GM12873 (cell line): ENCODE data around the gene RAB37.

Experiments
- TF ChIP-seq, protein P1 (sequence below): IDR thresholded peaks from 2 replicates; pipeline ENCODE4 v1.5.1; 2012; ENCODE audit warnings: low read depth, mild to moderate bottlenecking, moderate library complexity, low read length, control low read depth; ENCODE audit not compliant: insufficient read depth; ENCODE audit errors: missing control alignments

The RAB37 gene

DNA sequence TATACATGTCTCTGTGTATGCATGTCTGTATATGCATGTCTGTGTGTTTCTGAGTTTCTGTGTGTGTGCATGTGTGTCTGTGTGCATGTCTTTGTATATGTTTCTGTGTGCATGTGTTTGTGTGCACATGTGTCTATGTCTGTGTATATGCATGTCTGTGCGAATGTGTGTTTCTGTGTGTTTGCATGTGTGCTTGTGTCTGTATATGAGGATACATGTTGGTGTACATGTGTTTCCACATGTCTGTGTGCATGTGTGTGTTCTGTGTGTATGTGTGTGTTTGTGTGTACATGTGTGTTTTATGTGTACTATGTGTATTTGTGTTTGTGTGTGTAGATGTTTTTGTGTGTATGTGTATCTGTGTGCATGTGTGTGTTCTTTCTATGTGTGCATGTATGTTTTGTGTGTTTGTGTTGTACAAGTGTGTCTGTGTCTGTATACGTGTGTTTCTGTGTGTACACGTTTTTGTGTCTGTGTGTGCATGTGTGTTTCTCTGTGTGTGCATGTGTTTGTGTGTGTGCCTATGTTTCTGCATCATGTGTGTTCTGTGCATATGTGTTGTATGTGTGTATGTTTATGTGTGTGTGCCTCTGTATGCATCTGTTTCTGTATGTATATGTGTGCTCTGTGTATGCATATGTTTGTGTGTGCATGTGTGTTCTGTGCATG, 8.9 kb upstream of the RAB37 start:
- TF ChIP-seq, protein P1, sequence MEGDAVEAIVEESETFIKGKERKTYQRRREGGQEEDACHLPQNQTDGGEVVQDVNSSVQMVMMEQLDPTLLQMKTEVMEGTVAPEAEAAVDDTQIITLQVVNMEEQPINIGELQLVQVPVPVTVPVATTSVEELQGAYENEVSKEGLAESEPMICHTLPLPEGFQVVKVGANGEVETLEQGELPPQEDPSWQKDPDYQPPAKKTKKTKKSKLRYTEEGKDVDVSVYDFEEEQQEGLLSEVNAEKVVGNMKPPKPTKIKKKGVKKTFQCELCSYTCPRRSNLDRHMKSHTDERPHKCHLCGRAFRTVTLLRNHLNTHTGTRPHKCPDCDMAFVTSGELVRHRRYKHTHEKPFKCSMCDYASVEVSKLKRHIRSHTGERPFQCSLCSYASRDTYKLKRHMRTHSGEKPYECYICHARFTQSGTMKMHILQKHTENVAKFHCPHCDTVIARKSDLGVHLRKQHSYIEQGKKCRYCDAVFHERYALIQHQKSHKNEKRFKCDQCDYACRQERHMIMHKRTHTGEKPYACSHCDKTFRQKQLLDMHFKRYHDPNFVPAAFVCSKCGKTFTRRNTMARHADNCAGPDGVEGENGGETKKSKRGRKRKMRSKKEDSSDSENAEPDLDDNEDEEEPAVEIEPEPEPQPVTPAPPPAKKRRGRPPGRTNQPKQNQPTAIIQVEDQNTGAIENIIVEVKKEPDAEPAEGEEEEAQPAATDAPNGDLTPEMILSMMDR: no peak

DNA sequence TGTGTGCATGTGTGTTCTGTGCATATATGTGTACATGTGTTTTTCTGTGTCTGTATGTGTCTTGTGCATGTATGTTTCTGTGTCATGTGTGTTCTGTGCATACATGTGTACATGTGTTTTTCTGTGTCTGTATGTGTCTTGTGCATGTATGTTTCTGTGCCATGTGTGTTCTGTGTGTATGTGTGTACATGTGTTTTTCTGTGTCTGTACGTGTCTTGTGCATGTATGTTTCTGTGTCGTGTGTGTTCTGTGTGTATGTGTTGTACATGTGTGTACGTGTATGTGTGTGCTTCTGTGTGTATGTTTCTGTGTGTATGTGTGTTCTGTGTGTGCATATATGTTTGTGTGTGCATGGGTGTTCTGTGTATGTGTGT, 8.4 kb upstream of the RAB37 start:
- TF ChIP-seq, protein P1: no peak

DNA sequence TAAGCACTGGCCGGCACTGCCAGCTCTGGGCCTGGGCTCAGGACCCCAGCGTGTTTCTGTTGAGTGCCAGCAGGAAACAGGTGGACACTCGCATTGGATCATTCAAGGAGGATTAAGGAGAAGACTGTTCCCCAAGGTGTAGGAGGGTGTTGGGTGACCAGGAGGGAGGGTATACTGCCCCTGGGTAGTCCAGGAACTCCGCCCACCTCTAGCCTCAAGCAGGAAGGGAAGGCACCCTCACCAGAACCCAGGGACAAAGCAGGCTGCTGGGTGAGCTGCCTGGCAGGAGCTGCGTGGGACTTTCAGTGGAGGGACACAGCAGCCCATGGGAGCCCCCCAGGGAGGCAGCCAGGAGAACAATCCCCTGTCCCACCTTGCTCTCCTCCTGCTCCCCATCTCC, 7.7 kb upstream of the RAB37 start:
- TF ChIP-seq, protein P1: no peak

DNA sequence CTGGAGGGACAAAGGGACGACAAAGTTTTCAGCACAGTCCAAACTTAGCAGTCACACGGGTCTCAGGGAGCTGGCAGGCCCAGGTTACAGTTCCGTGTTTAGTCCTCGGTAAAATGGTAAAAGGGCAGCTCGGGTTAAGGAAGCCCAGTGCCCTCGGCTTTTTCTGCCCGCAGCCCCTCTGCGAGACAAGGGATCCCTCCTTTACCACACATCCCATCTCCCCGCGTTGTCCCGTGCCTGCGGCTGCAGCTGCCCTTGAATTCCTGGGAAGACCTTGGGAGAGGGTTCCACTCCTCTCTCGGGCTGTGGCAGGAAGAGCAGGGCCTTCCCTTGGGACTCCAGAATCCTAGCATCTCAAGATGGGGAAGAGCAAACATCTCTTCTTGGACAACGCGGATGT, 7.2 kb upstream of the RAB37 start:
- TF ChIP-seq, protein P1: no peak

DNA sequence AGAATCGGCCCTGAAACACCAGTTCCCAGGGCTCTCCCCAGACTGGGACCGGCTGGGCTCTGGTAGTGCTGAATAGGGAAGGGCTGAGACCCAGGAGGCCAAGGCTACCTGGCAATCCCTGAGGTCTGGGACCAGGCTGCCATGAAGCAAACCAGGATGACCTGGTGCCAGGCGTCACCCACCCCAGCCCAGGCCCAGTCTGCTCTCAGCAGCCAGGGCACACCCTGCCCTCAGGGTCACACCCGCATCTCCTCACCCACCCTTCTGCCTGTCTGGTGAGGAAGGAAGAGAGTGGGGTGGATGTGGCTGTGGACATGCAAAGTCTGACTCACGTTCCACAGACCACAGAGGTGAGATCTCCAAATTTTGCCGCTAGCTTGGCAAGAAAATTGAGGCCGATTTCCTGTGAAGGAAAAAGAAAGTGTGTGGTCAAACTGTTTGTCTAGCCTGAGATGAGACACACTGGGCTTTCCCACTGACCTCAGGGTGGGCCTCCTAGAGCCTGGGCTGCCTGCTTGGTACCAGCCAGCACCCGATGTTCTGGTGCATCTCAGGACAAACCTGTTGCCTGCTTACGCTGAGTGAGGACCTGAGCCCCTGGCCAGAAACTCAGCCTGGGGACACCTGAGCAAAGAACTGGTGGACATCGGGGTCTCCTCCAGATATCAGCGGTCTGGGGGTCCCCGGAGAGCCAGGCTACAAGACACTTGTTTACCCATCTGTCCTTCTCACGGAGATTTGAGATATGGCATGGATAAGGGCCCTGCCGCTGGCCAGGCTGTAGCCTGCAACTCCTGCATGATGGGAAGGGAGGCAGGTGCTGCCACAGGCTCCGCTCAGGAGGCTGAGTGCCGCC, 6.3 kb upstream of the RAB37 start:
- TF ChIP-seq, protein P1: no peak

DNA sequence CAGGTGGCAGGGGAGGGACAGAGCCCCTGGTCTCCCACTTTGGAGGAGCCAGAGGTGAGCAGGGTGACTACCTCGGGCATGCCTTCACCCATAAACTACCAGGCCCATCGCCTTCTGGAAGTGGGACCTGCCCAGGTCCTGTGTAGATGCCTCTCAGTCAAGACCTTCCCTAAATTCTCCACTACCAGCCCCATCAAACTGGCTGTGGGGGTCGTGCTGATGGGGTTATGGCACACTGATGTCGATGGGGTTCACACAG, 5.8 kb upstream of the RAB37 start:
- TF ChIP-seq, protein P1: no peak

DNA sequence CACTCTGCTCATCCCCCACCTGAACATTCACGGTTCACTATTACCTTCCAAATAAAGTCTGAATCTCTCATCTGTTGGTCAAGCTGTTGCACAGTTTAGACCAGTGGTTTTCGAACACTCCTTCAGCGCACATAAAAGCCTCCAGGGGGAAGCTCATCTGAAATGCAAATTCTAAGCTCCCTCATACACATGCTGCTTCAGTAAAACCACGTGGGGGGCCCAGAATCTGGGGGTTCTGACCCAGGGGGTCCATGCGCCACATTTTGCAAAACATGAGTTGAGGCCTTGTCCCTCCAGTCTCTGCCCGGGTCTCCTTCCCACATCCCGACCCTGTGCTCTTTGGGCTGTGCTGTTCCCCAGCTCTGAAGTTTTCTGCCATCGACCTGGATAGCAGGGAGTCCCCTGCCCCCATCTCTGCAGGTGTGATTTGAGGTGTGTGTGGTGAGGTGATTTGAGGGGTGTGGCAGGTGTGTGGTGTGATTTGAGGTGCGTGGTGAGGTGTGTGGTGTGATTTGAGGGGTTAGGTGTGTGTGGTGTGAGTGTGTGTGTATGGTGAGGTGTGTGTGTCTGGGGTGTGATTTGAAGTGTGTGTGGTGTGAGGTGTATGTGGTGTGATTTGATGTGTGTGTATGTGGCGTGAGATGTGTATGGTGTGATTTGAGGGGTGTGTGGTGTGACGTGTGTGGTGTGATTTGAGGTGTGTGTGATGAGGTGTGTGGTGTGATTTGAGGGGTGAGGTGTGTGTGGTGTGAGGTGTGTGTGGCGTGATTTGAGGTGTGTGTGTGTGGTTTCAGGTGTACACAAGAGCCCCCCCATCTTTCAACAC, 4.8 kb upstream of the RAB37 start:
- TF ChIP-seq, protein P1: no peak
